T-helper 9 cell (primary cell): ENCODE data around the gene EEF2K.
"Not testable (repeated sequence)": the region's sequence is repeated elsewhere in the genome, so short reads cannot be mapped to it uniquely, and the experiment has no call there.

Experiments used
- DNase-seq: peaks from one replicate; pipeline ENCODE4 v3.0.0-alpha.2; 2020

EEF2K gene

DNA sequence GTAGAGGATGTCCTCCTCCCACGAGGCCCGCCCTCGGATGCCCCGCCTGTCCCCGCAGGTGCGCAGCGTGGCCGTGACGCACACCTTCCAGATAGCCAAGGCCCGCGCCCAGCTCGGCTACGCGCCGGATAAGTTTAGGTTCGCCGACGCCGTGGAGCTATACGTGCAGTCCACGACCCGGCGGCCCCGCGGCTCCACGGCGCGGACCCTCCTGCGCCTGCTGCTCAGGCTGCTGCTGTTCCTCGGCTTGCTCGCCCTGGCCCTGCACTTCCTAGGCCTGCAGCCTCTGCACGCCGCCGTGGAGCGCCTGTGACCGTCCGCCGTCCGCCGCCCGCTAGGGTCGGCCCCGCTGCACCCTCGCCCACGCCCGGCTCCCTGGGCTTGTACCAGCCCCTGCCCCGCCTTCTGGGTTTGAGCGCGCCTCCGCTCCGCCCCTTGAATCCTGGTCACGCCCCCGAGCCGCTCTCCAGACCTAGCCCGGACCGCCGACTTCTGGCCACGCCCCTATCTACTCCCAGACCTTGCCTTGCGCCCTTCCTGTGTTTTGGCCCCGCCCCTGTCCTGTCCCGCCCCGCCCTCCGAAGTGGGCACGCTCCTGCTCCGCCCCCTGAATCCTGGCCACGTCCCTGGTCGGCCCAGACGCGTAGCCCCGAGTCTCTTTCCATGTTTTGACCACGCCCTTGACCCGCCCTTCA, 15.8 kb upstream of the EEF2K start:
- peak; percentile 88 for DNase-seq

DNA sequence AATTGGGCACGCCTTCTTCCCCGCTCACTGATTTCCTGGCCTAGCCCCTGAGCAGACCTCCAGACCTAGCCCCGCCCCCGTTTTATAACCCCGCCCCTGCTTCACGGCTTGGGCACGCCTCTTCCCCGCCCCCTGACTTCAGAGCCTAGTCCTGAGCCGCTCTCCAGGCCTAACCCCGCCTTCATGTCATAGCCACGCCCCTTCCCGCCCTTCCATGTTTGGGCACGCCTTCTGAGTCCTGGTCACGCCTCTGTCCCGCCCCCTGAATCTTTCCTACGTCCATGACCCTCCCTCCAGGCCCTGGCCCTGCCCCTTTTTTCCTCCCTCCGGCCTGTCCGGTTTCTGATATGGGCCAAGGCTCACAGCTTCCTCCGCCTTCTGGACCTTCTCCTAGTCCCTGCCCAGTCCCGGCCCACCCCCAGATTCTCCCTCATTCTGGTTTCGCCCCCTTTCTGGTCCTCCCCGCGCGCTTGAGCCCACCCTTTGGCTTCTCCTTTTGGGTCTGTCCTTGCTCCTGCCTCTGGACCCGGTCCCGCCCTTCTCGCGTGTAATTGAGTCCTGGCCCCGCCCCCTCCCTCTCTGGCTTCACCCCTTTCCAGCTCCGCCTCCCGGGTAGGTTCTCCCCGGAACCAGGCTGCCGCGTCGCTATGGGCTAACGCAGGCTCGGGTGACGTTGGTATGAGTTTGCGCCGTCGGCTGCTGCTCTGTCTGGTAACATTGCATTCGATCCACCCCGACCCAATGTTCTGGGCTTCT, 15.1 kb upstream of the EEF2K start:
- DNase-seq, result peak; percentile 100

DNA sequence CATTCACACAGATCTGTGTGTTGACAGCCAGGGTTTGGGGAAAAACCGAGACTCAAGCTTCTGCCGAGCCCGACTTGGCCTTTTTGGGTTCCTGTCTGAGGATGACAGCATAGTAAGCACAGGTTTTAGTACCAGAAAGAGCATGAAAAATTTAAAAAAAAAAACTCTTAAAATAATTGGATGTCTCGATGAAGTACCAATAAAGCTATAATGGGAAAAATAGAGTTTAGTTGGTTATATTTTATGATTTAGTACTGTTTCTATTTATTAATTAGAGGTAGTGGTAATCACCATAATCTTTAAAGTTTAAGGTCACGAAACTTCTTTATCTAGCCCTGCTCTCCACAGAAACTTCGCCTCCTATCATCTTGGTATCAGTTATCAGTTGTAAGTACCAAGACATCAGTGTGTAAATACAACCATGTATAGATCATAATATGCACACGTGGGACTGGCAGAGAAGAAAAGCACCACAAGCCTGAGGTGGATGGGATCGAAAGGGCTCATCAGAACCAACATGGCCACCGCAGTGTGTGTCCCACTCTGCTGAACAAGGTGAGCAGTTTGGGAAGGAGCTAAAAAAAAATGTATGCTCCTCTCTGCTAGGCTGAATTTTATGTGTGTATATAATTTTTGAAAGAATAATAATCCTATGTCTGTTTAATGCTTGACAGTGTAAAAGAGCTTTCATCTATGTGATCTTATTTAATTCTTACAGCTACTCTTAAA, 14.4 kb upstream of the EEF2K start:
- DNase-seq, result no peak

DNA sequence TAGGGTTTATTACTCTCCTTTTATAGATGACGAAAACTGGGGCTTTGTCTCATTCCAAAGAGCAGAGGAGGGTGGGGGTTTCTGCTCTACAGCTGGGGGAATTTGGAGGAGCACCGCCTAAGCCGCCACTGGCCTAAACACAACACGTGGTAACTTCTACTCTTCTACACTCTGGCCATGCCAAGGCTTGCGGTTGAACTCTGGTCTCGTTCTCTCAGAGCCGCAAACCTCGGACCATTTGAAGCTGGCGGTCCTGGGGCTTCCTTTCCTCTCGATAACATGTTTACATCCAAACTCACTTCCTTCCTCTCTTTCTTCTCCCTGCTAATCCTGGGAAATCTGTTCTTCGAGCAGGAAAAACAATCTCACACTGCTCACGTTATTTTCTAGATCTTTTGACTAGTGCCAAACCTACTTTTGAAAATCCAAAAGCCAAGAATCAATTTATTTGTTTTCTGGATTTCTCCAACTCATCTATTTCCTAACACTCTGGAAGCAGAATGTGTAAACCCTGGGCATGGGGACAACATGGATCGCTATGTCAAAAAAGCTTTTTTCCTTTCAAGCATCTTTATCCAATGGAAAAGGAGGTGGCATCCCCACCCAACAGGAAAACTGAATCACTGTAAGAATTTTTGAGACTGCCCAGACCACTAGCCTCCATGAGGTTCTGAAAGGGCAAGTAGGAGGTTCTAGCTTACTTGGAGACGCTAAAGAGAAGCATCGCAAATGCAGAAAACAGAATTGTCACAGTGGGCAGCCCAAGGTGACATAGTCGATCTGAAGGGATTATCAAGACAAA, 13.6 kb upstream of the EEF2K start:
- peak; percentile 74 for DNase-seq

DNA sequence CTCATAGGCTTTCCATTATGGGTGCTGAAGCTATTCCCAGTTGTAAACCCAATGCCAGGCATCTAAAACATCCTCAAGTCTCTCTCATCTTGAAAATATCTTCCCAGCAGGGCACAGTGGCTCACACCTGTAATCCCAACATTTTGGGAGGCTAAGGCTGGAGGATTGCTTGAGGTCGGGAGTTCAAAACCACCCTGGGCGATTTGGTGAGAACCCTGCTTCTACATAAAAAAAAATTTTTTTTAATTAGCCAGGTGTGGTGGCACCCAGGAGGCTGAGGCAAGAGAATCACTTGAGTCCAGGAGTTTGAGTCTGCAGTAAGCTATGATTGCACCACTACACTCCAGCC, 13.0 kb upstream of the EEF2K start:
- DNase-seq, result no peak

DNA sequence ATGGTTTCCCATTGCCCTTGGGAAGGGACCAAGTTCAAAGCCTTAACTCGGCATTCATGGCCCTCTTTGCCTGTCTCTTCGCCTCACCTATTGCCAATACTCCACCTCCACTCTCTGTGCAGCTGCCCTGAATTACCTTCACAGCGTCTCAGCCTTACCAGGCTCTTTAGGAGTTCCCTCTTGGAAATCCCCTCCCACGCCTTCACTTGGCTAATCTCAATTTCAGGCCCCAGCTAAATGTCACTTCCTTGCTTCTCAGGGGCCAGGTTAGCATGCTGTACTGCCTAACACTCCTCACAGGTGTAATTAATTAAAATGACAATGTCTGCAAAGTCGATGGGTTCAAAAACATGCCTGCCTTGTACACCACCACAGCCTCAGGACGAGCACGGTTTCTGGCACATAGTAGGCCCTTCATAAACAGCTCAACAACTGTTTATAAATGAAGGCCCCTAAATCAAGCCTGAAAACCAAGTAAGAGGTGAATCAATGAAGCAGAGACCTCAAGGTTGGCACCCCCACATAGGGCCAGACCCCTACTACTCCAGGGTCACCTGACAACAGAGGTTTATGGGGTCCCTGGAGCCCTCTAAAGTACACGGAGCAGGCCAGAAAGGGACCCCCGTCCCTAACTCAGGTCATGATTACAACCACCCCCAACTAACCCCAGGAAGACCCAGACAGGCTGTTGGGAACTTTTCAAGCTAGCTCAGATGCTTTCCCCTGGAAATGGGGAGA, 11.2 kb upstream of the EEF2K start:
- DNase-seq, result no peak

DNA sequence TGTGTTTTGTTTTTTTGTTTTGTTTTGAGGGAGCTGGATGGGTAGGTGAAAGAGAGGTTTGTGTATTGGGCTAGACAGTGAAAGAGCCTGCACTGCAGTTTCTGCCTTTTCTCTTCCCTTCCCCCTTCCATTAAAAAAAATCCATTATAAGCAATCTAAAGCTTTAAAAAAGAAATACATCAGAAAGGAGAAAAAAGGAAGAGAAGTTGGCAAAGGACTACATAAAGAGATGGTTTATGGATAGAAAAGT, 10.7 kb upstream of the EEF2K start:
- no peak for DNase-seq

DNA sequence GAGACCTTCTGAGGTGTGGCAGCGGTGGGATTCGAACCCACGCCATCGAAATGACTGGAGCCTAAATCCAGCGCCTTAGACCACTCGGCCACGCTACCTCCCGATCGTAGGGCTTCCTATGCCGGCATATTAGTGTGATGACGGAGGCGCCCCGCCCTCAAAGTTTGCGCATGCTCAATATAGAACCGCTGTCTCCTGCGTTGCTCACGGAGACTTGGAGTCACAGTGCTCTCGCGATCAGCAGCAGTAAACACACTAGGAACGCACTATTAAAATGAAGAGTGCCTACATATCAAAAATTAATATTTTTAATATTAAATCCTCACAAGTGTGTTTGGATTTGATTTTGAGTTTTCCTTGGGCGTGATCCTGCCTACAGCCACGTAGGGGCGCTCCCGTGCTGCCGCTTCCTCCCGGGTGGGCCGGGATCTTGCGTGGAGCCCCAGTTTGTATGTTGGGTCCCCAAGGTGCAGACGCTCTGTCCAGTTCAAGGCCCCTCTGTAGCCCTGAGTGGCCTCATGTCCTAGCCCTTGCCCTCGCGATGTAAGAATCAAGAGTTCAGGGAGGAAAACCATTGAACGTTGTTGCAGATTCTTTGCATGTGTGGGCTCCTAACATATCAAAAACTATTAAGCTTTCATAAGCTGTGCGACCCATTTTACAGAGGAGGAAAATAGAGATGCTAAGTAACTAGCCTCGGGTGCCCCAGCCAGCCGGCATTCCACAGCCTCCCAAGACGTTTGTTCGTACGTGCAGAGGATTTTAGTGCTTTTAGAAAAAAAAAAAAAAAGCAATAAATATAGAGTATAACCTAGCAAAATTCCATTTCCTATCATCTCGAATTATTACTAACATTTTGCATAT, 10.2 kb upstream of the EEF2K start:
- peak; percentile 87 for DNase-seq

DNA sequence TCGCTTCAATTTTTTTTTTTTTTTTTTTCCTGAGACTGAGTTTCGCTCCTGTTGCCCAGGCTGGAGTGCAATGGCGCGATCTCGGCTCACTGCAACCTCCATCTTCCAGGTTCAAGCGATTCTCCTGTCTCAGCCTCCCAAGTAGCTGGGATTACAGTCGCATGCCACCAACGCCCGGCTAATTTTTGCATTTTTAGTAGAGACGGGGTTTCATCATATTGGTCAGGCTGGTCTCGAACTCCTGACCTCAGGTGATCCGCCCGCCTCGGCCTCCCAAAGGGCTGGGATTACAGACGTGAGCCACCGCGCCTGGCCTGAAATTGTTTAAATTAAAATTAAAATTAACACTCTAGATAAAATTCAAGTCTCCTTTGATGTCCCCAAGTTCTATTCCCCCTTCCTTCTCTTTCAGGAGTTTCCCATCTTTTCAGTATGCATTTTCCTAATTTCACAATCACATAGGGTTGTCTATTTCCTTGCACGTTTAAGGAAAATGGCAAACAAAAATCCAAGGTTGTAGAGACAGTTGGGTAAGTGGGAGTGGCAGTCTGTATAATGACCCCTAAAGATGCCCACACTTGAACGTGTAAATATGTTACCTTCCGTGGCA, 9.4 kb upstream of the EEF2K start:
- not testable (repeated sequence) for DNase-seq

DNA sequence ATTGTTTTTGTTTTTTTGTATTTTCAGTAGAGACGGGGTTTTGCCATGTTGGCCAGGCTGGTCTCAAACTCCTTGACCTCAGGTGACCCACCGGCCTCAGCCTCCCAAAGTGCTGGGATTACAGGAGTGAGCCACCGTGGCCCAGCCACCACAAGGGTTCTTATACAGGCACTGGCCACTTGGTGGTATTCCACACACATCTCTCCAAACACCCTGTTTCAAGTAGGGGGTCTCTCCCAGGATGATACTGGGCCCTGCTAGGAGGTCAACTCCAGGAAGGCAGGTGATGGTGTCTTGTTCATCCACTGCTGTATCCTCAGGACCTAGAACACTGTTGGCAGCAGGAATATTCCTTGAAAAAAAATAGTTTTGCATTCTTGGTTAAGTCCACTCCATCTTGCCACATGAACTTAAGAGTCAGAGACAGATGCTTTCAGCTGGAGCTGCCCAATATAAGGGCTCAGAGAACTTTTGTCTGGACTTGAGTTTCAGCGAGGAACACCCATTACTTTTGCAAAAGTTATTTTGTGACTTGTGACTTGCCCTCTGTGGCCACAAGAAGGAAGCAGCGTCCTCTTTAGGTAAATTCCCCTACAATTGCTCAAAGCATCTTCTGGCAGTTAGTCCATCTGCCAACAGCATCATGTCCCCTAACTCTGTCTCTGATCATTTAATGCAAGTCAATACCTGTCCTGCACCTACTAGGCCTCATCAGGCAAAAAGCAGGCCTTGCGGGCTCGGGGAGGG, 7.4 kb upstream of the EEF2K start:
- DNase-seq, result no peak

DNA sequence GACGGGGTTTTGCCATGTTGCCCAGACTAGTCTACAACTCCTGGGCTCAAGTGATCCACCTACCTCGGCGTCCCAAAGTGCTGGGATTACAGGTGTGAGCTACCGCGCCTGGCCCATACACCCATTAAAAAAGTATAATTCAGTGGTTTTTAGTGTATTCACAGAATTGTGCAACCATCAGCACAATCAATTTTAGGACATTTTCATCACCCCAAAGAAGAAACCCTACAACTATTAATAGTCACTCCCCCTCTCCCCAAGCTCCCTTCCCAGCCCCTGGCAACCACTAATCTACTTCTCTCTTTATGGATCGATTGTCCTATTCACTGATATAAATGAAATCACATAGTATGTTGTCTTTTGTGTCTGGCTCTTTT, 3.8 kb upstream of the EEF2K start:
- no peak for DNase-seq

DNA sequence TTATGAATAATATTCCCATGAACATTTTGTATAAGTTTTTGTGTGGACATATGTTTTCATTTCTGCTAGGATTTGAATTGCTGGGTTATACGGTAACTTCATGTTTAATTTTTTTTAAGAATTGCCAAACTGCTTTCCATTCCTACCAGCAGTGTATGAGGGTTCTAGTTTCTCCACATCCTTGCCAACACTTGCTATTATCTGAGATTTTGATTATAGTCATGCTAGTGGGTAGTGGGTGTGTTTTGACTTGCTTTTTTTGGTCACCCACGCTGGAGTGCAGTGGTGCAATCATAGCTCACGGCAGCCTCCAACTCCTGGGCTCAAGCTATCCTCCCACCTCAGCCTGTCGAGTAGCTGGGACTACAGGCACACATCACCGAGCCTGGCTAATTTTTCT, 3.0 kb upstream of the EEF2K start:
- no peak for DNase-seq

DNA sequence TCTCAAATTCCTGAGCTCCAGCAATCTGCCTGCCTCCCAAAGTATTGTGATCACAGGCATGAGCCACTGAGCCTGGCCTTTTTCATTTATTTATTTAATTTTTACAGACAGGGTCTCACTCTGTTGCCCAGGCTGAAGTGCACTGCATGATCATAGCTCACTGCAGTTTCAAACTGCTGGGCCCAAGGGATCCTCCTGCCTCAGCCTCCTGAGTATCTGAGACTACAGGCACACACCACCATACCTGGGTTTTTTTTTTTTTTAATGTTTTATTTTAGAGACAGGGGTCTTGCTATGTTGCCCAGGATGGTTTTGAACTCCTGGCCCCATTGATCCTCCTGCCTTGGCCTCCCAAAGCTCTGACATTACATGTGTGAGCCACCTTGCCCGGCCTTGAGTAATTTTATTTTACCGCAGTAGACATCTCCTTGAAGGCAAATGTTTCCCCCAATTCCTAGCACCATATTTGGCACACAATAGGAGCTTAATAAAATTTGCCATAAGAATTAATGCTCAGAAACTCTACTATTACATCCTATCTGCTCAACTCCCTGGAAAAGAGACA, 1.9 kb upstream of the EEF2K start:
- DNase-seq, result no peak

DNA sequence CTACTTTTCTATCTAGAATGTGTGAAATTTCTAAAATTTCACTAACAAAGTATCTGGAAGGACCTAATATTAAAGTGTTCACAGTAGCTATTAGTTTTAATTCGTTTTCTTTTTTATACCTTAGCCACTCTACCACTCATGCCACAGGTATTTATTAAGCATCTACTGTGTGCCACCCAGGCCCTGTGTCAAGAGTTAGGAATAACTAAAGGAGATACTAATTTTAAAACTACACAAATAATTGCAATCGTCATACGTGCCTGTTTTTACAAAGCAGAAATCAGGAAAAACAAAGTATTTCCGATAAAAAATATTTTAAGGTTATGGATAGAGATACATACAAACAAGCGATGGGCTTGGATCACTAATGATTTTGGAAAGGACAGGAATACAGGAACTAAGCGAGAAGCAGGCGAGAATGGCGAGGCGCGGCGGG, 483 bp upstream of the EEF2K start:
- no peak for DNase-seq

DNA sequence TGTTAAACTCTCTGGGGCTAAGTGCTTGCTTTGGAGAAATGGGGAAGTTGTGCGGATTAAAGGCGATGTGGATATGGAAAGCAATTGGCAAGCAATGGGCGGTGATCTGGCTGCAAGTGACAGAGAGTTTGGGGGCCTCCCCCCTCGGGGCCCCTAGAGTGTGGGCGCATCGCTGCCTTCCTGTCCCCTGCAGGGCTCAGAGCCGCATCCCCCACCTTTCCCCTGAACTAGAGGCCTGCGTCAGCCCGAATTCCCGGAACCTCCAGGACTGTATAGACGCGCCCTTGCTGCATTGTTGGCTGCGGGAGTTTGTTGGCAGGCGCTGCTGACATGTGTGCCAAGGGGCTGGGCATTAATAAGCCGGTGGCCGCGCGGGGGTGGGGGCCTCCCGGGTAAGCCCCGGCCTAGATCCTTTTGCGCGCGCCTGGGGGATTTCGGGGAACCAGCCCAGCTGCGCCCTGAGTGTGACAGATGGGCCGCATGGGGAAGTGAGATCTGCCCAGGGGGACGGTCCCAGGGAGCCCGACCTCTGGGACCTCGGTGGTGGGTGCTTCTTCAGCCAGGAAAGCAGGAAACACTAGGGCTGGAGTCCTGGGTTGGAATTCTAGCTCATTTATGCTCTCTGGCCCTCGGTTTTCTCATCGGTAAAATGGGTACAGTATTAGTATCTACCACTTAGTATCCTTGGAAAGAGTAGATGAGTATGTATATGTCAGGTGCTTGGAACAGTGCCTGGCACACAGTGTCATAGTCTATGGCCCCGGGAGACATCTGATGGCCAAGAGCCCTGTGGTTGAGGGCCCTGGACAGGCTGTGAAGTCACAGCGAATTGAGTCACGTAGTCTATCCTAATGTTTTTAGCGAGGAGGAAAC, 1.0 kb downstream of the EEF2K start:
- DNase-seq, result peak; percentile 44

DNA sequence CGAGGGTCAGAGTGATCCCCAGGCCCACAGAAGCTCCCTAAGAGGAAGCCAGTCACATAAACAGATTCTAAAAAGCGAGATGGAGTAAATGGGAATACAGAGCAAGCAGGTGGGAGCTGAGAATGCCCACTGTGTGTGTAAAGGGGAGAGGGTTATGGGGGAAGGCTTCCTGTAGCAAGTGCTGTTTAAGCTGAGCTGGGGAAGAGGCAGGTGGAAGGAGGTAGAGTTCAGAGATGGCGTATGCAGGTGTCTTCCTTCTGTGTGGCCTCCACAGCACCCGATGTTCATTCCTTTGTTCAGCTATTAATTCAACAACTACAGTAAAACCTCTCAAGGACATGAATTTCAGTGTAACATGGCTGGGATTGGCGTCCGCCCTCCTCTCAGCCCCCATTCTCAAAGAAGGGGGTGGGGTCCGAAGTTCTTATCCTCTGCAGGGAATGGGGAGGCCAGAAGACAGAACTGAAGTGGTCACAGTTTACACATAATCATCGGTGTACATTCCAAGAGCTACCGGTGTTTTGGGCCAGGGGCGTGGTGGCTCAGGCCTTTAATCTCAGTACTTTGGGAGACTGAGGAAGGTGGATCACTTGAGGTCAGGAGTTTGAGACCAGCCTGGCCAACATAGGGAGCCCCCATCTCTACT, 1.8 kb downstream of the EEF2K start:
- DNase-seq, result no peak

DNA sequence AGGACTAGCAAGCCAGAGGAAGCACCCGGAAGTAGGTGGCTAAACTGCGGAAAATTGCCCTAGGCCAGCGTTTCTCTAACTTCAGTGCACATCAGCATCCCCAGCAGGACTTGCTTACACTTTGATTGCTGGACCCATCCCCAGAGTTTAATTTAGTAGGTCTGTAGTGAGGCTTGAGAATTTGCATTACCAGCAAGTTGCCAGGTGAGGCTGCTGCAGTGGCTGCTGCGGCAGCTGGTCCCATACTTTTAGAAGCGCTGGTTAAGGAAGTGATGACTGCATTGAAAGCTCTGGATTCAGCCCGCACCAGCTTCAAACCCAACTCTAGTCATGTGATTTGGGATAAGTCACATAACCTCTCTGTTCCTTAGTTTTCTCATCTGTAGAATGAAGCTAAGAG, 4.2 kb downstream of the EEF2K start:
- no peak for DNase-seq

DNA sequence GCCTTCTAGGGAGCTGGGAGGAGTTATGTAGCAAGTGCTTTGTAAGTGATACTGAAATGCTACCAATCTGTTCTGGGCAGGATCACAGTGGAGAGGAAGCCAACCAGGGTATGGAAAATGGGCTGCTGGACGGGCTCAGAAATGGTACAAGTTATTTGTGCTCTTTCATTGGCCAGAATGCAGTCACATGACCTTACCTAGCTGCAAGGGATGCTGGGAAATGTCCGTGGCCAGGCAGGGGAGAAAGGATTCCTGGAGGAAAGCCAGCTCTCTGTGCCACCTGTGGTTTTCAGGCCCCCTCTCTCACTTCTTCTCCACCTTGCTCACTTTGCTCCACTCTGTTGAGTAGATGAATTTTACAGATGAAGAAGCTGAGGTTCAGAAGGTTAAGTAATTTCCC, 4.8 kb downstream of the EEF2K start:
- no peak for DNase-seq

DNA sequence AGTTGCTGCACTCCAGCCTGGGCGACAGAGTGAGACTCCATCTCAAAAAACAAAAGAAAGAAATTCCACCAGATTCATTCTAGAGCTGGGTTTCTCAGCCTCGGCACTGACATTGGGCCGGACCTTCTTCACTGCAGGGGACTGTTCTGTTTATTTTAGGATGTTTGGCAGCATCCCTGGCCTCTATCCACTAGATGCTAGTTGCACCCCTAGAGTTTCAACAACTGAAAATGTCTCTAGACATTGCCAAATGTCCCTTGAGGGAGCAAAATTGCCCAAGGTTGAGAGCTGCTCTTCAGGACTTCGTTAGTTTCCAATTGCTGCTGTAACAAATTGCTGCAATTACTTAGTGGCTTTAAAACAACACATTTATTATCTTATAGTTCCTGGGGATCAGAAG, 7.2 kb downstream of the EEF2K start:
- DNase-seq, result no peak
